Mesenteric fat pad (tissue), 1 donor: ENCODE data around the gene GALNT6. TPM values are rescaled to one million over a fixed set of nuclear protein-coding genes. Genes with fewer than 3 reads are reported as not detected.
A peak's percentile ranks its signal among the peaks of the same experiment; 100 is the strongest.
"Not testable (repeated sequence)": the region's sequence is repeated elsewhere in the genome, so short reads cannot be mapped to it uniquely, and the experiment has no call there.

Experiments used
- DNase-seq: peaks from one replicate; pipeline ENCODE4 v3.0.0-alpha.2; 2020; ENCODE audit warnings: low spot score
- total RNA-seq: library from RNA; stranded (reverse); fragmentation: NEBNext Ultra II Directional; extraction: Animal tissue kit (Norgen Biotek cat#: 25700); gene quantifications from one replicate; pipeline ENCODE4 v1.2.1, GENCODE V29; 2021
- donor health status: DM: yes; HTN: yes; CAD: no.

The GALNT6 gene
- total RNA-seq, 1 donor from 2014 or later, result 8.3 TPM

DNA sequence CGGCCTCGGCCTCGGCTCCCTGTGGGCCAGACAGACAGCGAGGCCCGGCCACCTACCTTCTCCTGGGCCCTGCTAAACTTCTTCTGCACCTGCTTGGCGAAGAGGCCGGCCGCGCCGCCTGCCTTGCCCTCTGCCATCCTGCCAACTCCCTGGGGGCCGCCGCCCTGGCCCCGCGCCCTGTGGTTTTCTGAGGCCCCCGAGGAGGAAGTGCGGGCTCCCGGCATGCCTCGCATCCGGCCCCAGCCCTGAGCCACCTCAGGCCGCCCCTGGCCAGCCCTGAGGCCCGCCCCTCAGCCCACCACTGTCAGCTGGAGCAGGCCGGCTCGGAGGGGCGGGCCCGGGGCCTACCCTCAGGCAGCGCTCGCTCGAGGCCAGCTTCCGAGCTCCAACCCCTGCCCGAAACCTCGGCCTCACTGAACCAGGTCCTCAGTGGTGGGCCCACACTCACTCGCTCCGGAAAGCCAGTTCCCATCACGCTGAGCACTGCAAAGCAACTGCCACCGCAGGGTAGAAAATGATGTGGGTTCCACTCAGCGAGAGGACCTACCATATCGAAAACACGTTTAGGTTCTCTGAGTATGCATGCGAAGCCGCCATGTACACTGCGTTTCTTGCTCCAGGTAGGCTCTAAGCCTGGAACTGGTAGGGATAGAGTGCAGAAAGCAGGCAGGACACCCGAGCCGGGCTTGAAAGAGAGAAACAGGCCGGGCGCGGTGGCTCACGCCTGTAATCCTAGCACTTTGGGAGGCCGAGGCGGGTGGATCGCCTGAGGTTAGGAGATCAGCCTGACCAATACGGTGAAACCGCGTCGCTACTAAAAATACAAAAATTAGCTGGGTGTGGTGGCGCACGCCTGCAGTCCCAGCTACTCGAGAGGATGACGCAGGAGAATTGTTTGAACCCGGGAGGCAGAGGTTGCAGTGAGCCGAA is 67.0 kb downstream of the GALNT6 start, which contains the start of gene BIN2:
Gene BIN2 (minus strand): TSS at position 209 of the 930 bp plus-strand sequence. CDS start 72 bp downstream, at position 137.
- DNase-seq, result peak; percentile 89

DNA sequence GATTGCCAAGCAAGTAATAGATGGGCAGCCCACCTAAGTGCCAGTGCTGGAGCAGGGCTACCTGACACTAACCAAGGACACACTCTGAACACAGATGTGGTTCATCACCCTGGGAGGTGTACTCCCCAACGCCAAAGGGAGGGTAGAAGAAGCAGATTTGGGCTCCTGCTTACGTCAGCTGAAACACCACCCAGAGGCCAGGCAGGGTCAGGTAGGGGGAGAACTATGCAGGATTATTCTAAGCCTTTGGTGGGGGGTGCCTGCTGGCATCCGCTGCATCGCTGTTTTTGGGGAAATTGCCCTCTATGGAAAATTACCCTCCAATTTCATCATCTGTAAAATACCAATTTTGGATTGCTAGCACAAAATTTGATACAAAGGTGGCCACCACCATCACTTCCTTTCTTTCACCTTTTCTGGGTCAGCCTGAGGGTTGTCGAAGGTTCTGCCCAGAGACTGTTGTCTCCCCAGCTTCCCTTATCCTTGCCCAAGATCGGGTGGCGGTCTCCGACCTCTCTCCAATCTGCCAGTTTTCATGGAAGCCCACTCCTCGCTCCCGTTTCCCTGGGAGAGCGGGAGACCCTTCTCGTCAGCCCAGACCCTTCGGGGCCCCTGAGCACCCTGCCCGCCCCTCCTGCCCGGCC is 67.8 kb downstream of the GALNT6 start:
- DNase-seq, result no peak

DNA sequence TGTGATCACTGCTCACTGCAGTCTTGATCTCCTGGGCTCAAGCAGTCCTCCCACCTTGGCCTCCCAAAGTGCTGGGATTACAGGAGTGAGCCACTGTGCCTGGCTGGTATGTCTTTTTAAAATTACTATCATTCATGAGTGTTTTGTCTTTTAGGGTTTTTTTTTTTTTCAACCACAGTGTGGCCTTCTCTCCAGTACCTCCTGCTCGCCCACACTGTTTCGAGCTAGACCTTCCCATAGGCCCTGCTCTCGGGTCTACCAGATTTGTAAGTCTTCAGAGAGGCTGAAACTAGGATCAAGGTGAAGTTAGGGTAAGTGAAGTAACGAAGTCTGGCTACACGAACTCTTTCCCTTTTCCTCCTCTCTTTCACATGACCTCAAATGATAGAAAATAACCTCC is 68.8 kb downstream of the GALNT6 start:
- no peak for DNase-seq

DNA sequence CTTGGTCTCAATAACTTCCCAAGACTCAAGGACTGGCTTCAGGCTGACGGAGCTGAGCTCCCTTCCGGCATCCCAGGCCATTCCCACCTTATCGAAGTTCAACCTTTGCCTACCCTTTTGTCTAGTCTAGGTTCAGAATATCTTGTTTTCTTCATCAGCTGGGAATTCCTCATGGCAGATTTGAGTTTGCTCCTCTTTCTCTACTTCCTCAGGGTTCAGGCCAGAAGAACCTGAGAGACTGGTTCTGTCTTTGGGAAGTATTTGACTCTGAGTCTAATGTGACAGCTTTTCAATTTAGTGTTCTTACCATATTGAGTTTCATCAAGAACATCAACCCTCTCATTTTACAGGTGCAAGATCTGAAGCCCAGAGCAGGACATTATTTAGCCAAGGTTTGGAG is 69.3 kb downstream of the GALNT6 start:
- no peak for DNase-seq

DNA sequence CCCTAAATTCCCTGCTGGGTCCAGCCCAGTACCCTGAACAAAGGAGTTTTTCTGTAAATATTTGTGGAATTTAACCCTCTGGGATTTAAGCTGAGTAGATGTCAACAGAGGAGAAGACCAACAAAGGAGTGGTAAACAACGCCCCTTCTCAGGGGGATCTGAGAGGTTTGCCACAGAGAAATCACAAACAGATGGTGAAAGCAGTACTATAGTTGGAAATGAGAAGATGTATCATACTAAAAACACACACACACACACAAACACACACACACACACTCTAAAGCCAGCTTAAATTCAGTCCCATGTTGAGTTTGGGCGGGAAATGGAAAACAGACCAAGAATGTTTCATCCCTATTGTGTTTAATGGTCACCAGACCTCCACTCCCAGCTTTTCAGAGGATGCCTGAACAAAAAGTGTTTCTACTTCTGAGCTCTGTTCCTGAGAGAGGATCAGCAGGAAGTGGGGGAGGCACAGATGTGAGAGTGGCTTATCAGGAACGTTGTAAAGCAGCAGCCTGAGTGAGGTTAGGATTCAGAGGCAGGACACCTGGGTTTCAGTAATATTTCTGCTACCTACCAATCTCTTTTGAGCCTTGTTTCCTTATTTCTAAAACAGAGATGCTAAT is 70.4 kb downstream of the GALNT6 start:
- no peak for DNase-seq

DNA sequence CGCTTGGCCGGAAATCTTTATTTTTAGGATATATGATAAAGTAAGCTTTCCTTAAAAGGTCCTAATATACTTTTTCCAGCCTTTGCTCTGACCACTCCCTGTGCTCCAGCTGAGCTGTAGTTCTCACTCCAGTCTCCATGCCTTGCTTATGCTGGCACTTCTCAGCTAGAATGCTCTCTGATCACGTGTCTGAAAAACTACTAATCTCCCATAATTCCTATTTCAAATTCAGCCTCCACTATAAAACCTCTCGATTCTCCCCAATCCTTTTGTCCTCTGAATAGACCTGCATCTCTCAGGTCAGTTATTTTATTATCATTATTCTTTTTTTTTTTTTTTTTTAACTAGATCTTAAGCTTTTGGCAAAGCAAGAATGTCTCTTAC is 70.9 kb downstream of the GALNT6 start:
- DNase-seq, result no peak

DNA sequence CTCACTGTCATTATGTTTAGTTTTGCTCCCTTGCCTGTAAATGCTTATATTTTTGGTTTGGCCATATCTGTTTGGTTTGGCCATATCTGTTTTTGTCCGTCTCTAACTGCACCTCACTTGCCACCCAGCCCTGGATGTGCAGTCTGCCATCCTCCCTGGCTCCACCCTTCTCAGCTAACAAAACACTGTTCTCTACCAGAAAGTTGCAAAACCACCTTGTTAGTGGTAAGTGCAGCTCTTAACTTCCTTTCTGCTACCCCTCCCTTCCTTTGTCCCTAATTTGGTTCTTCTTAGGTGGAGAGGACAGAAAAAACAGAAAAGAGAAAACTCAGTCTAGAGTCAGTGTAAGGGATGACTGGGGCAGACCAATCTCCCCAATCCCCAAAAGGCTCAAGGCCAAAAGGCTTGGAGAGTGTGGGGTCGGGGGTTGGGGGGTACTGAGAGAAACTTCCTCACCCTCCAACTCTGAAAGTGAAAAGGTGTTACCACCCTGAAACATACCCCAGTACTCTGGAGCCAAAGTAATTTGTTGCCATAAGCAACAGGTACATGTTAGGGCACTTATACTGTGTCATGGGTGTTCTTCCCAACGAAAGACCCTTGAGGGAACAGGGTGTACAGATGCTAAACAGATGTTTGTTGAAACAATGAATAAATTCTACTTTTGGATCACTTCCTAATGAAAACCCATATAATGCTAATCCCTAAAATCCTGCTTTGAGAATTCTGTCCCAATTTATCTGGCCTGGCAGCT is 72.2 kb downstream of the GALNT6 start:
- DNase-seq, result no peak

DNA sequence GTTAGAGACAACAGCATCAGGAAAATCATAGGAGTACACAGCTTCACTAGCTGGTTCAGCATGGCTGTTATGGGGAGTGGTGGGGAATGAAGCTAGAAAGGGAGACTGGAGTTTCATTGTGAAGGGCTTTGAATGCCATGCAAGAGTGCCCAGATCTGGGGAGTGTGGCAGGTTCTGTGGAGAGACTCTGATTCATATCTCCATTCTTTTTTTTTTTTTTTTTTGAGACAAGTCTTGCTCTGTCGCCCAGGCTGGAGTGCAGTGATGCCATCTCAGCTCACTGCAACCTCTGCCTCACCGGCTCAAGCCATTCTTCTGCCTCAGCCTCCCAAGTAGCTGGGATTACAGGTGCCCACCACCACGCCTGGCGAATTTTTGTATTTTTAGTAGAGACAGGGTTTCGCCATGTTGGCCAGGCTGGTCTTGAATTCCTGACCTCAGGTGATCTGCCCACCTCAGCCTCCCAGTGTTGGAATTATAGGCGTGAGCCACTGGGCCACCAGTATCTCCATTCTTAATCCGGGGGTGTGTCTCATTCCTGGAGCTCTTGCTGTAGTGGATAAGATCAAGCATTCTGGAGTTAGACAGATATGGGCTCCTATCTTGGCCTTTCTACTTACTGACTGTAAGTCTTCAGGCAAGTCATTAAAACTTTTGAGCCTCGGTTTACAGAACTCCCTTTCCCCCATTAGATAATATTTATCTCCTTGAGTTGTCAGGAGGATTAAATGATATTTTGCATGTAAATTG is 73.0 kb downstream of the GALNT6 start:
- not testable (repeated sequence) for DNase-seq

DNA sequence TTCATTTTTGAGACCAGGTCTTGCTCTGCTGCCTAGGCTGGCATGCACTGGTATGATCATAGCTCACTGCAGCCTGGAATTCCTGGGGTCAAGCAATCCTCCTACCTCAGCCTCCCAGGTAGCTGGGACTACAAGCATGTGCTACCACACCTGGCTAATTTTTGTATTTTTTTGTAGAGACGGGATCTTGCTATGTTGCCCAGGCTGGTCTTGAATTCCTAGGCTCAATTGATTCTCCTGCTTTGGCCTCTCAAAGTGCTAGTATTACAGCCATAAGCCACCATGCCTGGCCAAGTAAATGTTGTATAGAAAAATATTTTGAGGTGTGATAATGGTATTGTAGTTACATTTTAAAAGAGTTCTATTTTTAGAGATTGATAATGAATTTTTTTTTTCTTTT is 79.8 kb downstream of the GALNT6 start:
- DNase-seq, result no peak

DNA sequence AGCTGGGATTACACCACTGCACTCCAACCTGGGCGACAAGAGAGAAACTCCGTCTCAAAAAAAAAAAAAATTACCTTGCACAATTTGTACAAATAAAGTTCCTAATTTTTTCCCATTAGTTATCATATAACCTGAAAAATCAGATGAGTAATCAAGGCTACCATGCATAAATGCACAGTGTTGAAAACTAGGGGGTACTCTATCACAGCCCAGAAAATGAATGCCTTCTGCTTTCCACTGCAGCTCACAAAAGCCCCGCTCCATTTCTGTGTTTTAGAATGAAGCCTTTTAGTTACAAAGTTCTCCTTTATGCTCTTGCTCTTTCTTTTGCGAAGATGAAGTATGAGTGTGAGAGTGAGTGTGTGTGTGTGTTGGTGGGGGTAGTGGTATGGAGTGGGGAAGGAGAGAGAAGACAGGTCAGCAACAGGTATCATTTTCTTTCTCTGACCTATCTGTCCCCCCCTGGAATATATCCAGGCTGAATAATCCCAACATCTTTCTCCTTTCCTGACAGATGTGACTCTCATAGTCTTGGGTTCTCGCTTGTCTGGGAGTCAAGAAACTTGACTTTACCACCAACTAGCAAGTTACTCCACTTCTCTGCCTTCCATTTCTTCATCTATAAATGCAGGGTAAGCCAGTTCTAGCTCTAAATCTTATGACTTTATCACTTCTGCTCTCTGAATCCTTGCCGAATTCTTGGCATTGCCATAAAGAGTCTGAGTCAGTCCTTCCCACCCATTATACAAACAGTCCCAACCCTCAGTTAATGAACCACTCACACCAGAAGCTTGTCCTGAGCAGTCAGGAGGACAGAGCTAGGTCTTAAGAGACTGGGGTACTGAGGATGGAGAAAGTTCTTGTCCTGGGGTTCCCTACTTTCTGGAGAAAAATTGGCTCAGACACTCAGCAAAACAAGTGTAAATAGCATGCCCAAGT is 83.3 kb downstream of the GALNT6 start:
- DNase-seq, result no peak

DNA sequence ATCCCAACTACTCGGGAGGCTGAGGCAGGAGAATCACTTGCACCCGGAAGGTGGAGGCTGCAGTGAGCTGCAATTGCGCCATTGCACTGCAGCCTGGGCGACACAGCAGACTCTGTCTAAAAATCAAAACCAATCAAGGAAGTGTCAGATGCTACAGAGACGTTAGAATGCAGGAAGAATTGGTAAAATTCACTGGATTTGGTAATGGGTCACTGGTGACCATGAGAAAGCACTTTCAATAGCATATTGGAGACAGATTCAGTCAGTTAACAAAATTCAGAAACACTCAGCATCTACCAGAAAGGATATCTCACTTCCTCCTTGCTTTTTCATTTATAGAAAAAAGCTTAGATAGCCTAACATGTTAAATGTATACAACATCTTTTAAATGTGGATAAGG is 84.7 kb downstream of the GALNT6 start:
- no peak for DNase-seq

Other genes starting within 250 kb of the GALNT6 start
- gene TFCP2, start 218.3 kb downstream of the GALNT6 start, total RNA-seq, result 21.9 TPM
- 14.8 TPM for gene POU6F1, start 173.3 kb downstream of the GALNT6 start, total RNA-seq
- gene DAZAP2, start 152.6 kb downstream of the GALNT6 start, total RNA-seq, result 159 TPM
- 10.1 TPM for gene SMAGP, start 121.0 kb downstream of the GALNT6 start, total RNA-seq
- 14.4 TPM for gene BIN2, start 67.2 kb downstream of the GALNT6 start, total RNA-seq
- gene CELA1, start 44.7 kb downstream of the GALNT6 start, total RNA-seq, result not detected
- 0.90 TPM for gene SLC4A8, start 33.4 kb upstream of the GALNT6 start, total RNA-seq
- gene SCN8A, start 199.8 kb upstream of the GALNT6 start, total RNA-seq, result 1.2 TPM